NCI-H2196 treated with DMSO at 0.1 percent for 48 hours (cell line): ENCODE results near the gene PITPNM3.
"Not testable (repeated sequence)": the region's sequence is repeated elsewhere in the genome, so short reads cannot be mapped to it uniquely, and the experiment has no call there.

Experiments used
- DNase-seq: peaks from one replicate; lab custom pipeline; 2025; ENCODE audit not compliant: unreplicated experiment; lab: John Stamatoyannopoulos, UW

Gene PITPNM3

GRCh38 chr17:6575596-6575988 lies 19.2 kb upstream of the PITPNM3 start:
- no peak for DNase-seq

- DNase-seq = no peak
These were observed 18.6 kb upstream of the PITPNM3 start for GRCh38 chr17:6574687-6575595.

DNA sequence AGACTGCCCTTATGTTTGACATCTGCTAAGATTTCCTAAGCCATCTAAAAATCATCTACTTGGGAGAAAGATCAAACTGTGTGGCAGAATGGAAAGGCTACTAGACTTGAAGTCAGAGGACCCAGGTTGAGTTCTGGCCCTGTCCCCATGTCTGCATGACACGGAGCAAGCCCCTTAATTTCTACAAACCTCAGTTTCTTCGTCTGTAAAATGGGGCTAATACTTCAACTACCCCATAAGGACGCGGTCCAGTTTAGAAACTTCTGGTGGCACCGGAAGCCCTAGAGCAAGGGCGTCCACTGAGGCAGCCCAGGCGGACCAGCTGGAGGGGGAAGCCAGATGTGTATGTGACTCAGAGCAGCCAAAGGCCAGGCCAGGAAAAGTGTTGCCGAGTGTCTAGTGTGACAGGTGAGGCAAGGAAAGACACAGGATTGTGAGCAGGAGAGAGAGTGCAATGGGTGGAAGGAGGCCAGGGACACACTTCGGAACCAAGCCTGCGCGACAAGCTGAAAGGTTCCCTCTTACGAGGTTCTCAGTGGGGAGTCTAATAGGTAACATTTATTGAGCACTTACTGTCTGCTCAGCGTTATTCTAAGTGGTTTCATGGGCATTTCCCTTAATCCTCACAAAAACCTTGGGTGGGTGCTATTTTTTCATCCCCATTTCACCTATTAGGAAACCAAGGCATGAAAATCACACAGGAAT lies 17.8 kb upstream of the PITPNM3 start:
- no peak for DNase-seq

GRCh38 chr17:6573495-6573894 lies 17.1 kb upstream of the PITPNM3 start:
- DNase-seq = not testable (repeated sequence)

- DNase-seq = no peak
These were observed 16.6 kb upstream of the PITPNM3 start for GRCh38 chr17:6572972-6573370.

DNA sequence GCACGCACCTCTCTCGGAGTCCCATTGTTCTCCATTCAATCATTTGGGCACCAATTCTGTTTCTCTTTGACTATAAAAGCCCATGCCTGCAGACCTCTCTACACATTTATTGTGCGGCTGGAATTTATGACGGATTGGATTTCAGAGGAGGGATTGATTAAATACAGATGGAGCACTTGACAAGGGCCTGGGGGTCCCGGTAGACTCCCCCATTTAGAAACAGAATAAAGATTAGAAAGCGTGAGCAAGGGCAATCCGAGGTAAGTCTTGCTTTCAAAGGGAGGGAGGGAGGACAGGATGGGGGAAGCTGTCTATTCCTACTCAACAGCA lies 15.1 kb upstream of the PITPNM3 start:
- no peak for DNase-seq

DNA sequence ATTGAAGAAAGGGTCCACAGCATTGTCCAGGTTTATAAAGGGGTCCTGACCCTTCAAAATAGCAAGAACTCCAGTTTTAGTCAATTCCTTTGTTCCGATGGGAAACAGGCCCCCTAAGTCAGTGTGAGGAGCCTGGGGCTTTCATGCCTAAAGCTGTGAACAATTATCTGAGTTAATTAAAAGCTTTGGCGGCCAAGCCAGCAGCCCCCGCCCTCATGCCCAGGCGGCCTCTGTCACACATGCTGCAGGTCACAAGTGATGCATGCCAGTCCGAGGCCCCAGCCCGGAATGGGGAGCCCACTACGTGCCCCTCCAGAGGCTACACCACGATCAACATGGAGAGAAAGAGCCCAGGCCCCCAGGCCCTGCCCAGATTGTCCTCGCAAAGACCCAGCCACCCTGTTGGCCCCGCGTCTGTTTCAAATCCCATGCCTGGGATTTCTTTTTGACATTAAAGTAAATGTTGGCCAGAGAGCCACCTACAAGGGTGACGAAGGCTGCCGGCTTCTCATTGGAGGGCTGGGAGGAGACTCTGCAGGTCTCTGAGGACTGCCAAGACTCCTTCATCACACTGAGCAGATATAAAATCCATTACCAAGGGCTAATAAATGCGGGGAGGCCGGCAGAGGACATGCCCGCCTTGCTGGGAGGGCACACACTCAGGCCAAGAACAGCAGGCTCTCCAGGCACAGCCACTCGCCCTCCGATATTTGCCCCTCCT lies 14.5 kb upstream of the PITPNM3 start:
- DNase-seq = no peak

DNA sequence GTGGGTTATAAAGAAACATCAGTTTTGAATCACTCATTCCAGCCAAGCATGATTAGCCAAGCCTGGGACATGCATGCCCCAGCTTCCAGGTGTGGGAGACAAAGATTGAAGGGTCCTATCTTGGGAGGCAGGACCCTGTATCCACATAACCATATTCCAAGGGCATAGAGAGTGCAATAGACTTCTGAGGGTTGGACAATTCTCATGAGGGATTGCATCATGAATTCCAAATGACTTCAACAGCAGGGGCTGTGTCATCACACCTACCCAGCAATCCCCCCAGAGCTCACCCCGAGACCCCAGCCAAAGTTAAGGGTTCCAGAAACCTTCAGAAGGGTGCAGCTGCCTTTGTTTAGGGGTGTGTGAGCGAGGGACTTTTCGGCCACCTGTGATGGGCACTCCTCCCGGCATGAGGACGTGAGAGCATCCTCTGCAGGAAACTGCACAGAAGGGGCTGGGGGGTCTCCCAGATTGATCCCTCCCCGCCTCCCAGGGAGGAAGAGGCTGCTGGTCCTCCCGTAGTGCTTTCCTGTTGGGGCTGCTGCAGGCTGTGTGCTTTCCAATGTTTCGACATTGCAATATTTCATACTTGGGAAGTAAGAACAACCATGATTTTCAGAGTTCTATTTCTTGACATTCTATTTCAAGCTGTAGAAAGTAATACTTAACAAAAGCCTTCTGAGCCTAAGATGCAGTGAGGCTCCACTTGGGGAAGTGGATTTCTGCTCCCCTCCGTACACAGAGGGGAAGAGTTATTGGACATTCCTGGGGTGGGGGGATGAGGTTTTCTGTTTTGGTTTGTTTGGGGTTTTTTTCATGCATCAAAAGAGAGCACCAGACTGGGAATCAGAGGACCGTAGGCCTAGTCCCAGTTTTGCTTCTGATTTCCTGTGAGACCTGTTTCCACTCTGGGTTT lies 13.3 kb upstream of the PITPNM3 start:
- DNase-seq = no peak

DNA sequence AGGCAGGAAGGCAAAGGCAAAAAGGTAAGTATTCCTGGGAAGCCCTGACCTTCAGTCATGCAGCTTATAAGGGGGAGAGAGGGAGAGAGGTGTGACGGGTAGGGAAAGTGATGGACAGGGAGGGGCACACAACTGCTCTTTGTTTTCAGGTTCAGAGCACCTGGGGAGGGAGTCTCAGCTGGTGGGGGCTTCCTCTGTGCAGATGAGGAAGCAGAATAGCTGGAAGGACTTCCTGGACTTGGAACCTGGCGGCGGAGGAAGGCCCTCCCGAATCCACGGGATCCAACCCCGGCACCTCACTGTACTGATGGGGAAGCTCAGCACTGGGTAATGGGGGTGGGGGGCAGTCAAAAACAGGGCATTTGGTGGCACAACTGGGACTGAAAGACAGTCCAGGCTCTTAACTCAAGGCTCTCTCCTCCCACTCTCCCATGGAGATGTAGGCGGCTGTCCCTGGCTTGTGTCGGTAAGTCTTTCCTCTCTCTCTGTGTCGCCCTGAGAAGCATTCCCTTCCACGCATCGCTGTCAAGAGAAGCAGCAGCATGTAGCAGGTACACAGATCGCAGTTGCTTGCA lies 11.9 kb upstream of the PITPNM3 start:
- no peak for DNase-seq

DNA sequence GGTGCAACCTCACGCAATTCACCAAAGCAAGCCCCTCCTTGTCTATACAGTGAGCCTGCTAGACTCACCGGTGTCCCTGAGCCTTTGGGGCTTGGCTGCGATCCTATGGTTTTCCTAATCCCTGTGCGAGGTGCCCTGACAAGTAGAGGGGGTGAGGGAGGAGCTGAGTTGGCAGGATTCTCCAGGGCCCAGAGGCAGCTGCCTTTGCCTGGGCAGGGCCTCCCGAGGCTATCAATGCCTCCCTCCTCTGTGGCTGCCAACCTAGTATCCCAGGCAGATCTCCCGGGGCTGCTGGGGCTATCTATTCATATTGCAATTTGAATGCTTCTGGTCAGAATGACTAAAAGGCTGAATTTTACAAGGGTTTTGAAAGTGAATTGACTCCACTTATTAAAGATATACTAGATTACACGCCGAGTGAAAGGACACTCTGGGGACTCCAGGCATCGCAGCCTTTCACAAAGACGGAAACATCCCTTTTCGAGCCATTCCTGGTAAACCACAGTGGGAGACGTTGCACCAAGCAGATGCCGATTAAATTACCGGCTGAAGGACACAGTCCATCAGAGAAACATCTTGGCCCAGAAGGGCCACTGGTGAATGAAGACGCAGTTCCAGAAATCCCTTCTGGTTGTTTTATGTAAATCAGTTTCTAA lies 11.3 kb upstream of the PITPNM3 start:
- no peak for DNase-seq

DNA sequence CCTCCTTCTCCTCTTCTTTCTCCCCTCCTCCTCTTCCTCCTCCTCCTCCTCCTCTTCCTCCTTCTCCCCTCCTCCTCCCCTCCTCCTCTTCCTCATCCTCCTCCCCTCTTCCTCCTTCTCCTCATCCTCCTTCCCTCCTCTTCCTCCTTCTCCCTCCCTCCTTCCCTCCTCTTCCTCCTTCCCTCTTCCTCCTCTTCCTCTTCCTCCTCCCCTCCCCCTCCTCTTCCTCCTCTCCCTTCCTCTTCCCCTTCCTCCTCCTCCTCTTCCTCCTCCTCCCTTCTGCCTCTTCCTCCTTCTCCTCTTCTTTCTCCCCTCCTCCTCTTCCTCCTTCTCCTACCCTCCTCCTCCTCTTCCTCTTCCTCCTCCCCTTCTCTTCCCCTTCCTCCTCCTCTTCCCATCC lies 5.1 kb upstream of the PITPNM3 start:
- no peak for DNase-seq

- DNase-seq = no peak
These were observed 4.1 kb upstream of the PITPNM3 start for GRCh38 chr17:6560496-6560895.

- no peak for DNase-seq
These were observed 3.4 kb upstream of the PITPNM3 start for GRCh38 chr17:6559753-6560215.

DNA sequence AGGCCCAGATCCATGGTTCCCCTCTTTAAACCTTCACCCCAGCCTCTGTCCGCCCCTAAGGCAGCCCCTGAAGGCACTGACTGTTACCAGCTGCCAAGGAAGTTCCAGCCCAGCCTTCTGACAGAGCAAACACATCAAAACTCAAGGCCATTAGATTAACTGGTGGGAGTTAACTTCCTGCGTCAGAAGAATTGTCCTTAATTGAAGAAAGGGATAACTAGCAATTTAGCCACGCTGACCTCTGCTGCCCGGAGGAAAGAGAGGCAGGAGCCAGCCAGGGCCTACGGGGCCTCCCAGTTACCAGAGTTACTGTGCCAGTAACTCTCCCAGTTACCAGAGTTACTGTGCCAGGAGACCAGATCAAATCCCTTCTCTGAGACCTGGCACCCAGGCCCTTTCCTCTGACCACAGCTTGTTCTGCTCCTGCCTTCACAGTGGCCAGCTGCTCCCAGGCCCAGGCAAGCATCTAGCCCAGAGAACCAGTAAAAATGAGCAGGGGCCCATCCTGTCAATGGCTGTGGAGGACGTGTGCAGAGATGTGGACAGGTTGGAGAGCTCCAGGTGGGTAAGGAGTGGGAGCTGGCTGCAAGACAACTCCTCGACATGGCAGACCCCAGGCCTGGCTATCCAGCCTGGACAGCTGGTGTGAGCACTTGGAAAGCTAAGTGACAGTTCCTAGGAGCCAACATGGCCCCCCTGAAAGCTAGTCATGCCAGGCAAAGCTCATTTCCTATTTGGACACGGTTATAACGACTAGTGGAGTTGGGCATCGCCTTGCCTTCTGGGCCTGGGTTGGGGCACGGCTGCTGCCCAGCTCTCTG lies 2.8 kb upstream of the PITPNM3 start:
- DNase-seq = no peak

DNA sequence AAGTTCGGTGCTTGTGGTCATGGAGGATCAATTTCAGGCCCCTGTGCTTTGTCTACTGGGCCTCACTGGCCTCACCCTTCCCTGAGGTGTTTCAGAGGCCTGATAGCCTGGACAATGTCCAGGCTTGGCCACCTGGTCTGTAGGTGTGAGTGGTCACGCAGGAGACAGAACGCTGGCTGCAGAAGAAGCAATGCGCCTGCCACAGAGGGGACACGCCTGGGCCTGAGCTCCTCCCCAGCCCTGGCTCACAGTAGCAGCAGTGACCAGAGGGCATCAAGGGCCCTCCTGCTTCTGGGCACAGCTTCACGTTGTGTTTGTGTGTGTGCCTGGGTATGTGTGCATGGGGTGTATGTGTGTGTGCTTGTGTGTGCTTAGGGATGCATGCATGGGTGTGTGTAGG lies 1.9 kb upstream of the PITPNM3 start:
- no peak for DNase-seq

- DNase-seq = no peak
These were observed 684 bp upstream of the PITPNM3 start for GRCh38 chr17:6557040-6557438.

DNA sequence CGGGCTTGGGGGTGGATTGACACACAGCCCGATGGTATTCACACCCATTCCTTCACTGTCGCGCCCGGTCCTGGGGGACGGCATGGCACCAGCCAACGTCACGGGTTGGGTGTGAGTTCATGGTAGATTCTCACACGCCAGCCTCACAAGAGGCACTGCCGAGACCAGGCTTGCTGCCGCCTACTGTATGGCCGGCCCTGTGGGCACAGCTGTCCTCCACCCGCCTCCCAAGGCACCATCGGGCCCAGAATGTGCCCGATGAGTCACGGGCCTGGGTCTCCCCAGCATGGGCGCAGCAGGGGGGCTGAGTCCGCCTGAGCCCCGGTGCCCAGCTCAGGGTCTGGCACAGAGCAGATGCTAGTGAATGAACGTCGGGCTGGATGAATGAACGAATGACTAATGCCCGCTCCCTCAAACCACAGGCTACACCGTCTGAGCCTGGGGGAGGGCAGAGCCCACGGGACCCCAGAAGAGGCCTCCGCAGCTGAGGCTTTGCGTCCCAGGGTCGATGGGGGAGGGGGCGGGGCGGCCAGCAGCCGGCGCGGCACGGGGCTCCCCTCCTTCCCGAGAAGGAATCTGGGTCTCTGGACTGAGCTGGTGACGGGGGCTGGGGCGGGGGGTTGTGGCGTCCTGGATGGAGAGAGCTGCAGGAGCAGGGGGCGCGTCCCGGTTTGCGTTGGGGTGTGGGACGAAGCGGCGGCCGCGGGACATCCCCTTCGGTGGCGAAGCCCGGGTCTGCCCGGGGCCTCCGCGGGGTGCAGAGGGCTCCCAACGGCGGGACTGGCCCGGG lies 829 bp downstream of the PITPNM3 start:
- DNase-seq = no peak

GRCh38 chr17:6554871-6555330 lies 1.5 kb downstream of the PITPNM3 start:
- DNase-seq = no peak
